Endothelial cell of umbilical vein (primary cell): ENCODE measurements around the gene STAT2. TPM values are rescaled to one million over a fixed set of nuclear protein-coding genes. Genes with fewer than 3 reads are reported as not detected.

Experiments used
- BruUV-seq: library from RNA; stranded (reverse); fragments of 400-500 nt; replicated peaks from 2 replicates; lab custom pipeline; 2021; lab: Mats Ljungman, UMichigan
- CTCF ChIA-PET: fragments of 300-600, 350-600 bp; sonication (Branson Sonifier 250); formaldehyde crosslinking; loops from one replicate; lab custom pipeline; 2021; ENCODE audit warnings: antibody characterized with exemption, inconsistent platforms; lab: Charles Lee
- POLR2A ChIA-PET: fragments of 300-600, 350-600 bp; sonication (Branson Sonifier 250); formaldehyde crosslinking; loops from one replicate; lab custom pipeline; 2021; ENCODE audit warnings: antibody characterized with exemption, inconsistent platforms; lab: Charles Lee
- DNase-seq: peaks from one replicate; pipeline ENCODE4 v3.0.0-alpha.2; 2011; ENCODE audit warnings: low read depth, low spot score
- FAIRE-seq: peaks from 2 replicates; lab custom pipeline; 2011; peaks lifted over from hg19 to GRCh38; lab: Jason Lieb, UNC
- H2AFZ ChIP-seq: 2 replicates; pipeline ENCODE4 v1.6.0; 2012; ENCODE audit warnings: low read depth, low read length, control low read depth, inconsistent platforms
- H3K27ac ChIP-seq: 2 replicates; pipeline ENCODE4 v1.5.1; 2011; ENCODE audit warnings: low read depth, mild to moderate bottlenecking, control low read depth, low read length, moderate library complexity; ENCODE audit not compliant: insufficient read depth
- H3K27me3 ChIP-seq, 2 experiments: 2 replicates each; pipeline versions ENCODE4 v1.6.0 to v1.6.1; 2011; ENCODE audit warnings: low read length in 2 of 2, mixed read lengths in 1 of 2; ENCODE audit not compliant: control insufficient read depth in 2 of 2, insufficient read depth in 2 of 2
- H3K36me3 ChIP-seq, 2 experiments: 2 replicates in 1 of 2; 3 replicates in 1 of 2; pipeline ENCODE4 v1.5.1; 2011; ENCODE audit warnings: low read length in 2 of 2, mild to moderate bottlenecking in 1 of 2, moderate library complexity in 1 of 2; ENCODE audit not compliant: control insufficient read depth in 2 of 2, insufficient read depth in 2 of 2; ENCODE audit errors: extremely low read depth in 1 of 2
- H3K4me1 ChIP-seq: 3 replicates; pipeline ENCODE4 v1.5.1; 2011; ENCODE audit warnings: mild to moderate bottlenecking, low read length; ENCODE audit not compliant: control insufficient read depth, insufficient read depth; ENCODE audit errors: extremely low read depth
- H3K4me2 ChIP-seq: 2 replicates; pipeline ENCODE4 v1.6.1; 2011; ENCODE audit warnings: low read length, control low read depth, mixed read lengths; ENCODE audit not compliant: insufficient read depth
- H3K4me3 ChIP-seq, 3 experiments: fragments of 200-600 bp in 1 of 3; sonication (generic), shearing (Covaris generic) in 1 of 3; replicated peaks in 1 of 3; 2 replicates each; pipeline ENCODE4 v1.5.1; 2011 to 2016; ENCODE audit warnings: control low read depth in 3 of 3, low read length in 3 of 3, mild to moderate bottlenecking in 2 of 3, inconsistent platforms in 1 of 3, low read depth in 1 of 3, moderate library complexity in 1 of 3; ENCODE audit not compliant: insufficient read depth in 1 of 3
- H3K79me2 ChIP-seq: 2 replicates; pipeline ENCODE4 v1.6.0; 2012; ENCODE audit warnings: low read length, inconsistent platforms; ENCODE audit not compliant: control insufficient read depth, insufficient read depth
- H3K9ac ChIP-seq: replicated peaks from 2 replicates; pipeline ENCODE3; 2011; ENCODE audit warnings: low read length, control low read depth; ENCODE audit not compliant: insufficient read depth; ENCODE audit errors: extremely low read depth
- H3K9me1 ChIP-seq: replicated peaks from 3 replicates; pipeline ENCODE4 v1.6.0; 2011; ENCODE audit warnings: mild to moderate bottlenecking, low read length; ENCODE audit not compliant: control insufficient read depth, insufficient read depth; ENCODE audit errors: extremely low read depth
- H3K9me3 ChIP-seq: replicated peaks from 2 replicates; pipeline ENCODE4 v1.5.1; 2012; ENCODE audit warnings: low read length, inconsistent platforms; ENCODE audit not compliant: control insufficient read depth, insufficient read depth
- H4K20me1 ChIP-seq: replicated peaks from 2 replicates; pipeline ENCODE3; 2011; ENCODE audit warnings: mild to moderate bottlenecking, low read length; ENCODE audit not compliant: control insufficient read depth, insufficient read depth; ENCODE audit errors: extremely low read depth
- CTCF ChIP-seq, 2 donors: IDR thresholded peaks; 1 replicate in 1 of 2; 2 replicates in 1 of 2; pipeline ENCODE4 v1.5.1; 2011; ENCODE audit warnings: low read length in 2 of 2, mild to moderate bottlenecking in 2 of 2, moderate library complexity in 2 of 2, control low read depth in 1 of 2, inconsistent platforms in 1 of 2, low read depth in 1 of 2; ENCODE audit not compliant: insufficient read depth in 1 of 2; ENCODE audit errors: extremely low read depth in 1 of 2
- EZH2 ChIP-seq: IDR thresholded peaks from 2 replicates; pipeline ENCODE4 v1.6.1; 2012; ENCODE audit warnings: borderline replicate concordance, low read depth, mild to moderate bottlenecking, moderate library complexity, low read length, inconsistent platforms; ENCODE audit not compliant: severe bottlenecking
- FOS ChIP-seq: IDR thresholded peaks from 2 replicates; pipeline ENCODE4 v1.6.1; 2011; ENCODE audit warnings: mild to moderate bottlenecking, low read length, moderate library complexity, borderline replicate concordance; ENCODE audit not compliant: insufficient read depth
- GATA2 ChIP-seq: IDR thresholded peaks from 2 replicates; pipeline ENCODE4 v1.7.0; 2011; ENCODE audit warnings: low read depth, mild to moderate bottlenecking, moderate library complexity, mixed read lengths, low read length; ENCODE audit not compliant: insufficient read length, insufficient read depth
- JUN ChIP-seq: IDR thresholded peaks from 2 replicates; pipeline ENCODE4 v1.6.1; 2011; ENCODE audit warnings: borderline replicate concordance, low read depth; ENCODE audit not compliant: insufficient read length, insufficient read depth
- MAX ChIP-seq: IDR thresholded peaks from 2 replicates; pipeline ENCODE4 v1.6.1; 2011; ENCODE audit not compliant: insufficient read depth, insufficient read length
- MYC ChIP-seq: IDR thresholded peaks from one replicate; pipeline ENCODE4 v1.6.1; 2011; ENCODE audit warnings: mild to moderate bottlenecking, low read depth, low read length
- POLR2A ChIP-seq: IDR thresholded peaks from 2 replicates; pipeline ENCODE4 v1.6.1; 2012; ENCODE audit warnings: low read depth, mild to moderate bottlenecking, control low read depth, low read length
- POLR2AphosphoS5 ChIP-seq: IDR thresholded peaks from 2 replicates; pipeline ENCODE4 v1.6.1; 2012; ENCODE audit warnings: low read depth, mild to moderate bottlenecking, control low read depth, low read length, moderate library complexity; ENCODE audit not compliant: insufficient read depth
- dilution Hi-C: fragments of 300-500 bp; cut with MboI; formaldehyde crosslinking; loops from one replicate; pipeline ENCODE4 v1.15.0; 2019; ENCODE audit warnings: low sequenced_read_pairs; ENCODE audit not compliant: extremely low pct_ligation_motif_present
- intact Hi-C: fragments of 100-400 bp; cut with micrococcal nuclease; formaldehyde crosslinking; loops from one replicate; pipeline ENCODE4 v1.10.0; 2022
- polyA plus RNA-seq, 4 experiments: library from polyadenylated mRNA; depleted of rRNA in 3 of 4; stranded (reverse) in 3 of 4; unstranded in 1 of 4; fragments of >200 nt; gene quantifications; 2 replicates each; pipeline versions ENCODE4 v1.2.1 to v1.2.3, GENCODE V29; 2011 to 2012; ENCODE audit warnings: missing spikeins in 1 of 4
- total RNA-seq: library from RNA; stranded (reverse); gene quantifications from 2 replicates; pipeline ENCODE4 v1.2.3, GENCODE V29; 2021

STAT2 gene
- total and polyA plus RNA-seq, 2 donors (not counting 3 experiments of a cell fraction or from before 2014, with no cell fraction given) = 62.8 to 66.5 TPM

- ChIA-PET POLR2A (no interaction called here), CTCF (interaction anchor here (1.0 to 2.5 kb wide), 4 partner anchors 9 to 26 kb away, joined by 3 to 10 read pairs (median 3); partner anchors contain the start of gene STAT2)
- H4K20me1 ChIP-seq = no peaks in the 10 kb centered on the region
- no peaks in the 10 kb centered on the region for H3K27me3 ChIP-seq
- H2AFZ ChIP-seq = no peak overlapping the region
- TF ChIP-seq MYC (no peak), CTCF (IDR thresholded peaks at IDR 0.05; ENCODE audit: extremely low read depth in 1 of 2, insufficient read depth in 1 of 2, low read depth in 1 of 2, low read length in 2 of 2) (no peak), EZH2 (no peak), MAX (no peak), FOS (no peak), POLR2A (no peak), JUN (no peak), POLR2AphosphoS5 (no peak), GATA2 (no peak)
- H3K9me3 ChIP-seq = no peaks in the 10 kb centered on the region
- H3K4me1 ChIP-seq = no peaks in the 10 kb centered on the region
- H3K79me2 ChIP-seq = no peaks in the 10 kb centered on the region
- no peaks in the 10 kb centered on the region for H3K9me1 ChIP-seq
- H3K4me3 ChIP-seq = no peak overlapping the region
- no TSS peak for BruUV-seq
- H3K27ac ChIP-seq = no peak overlapping the region
- no peak overlapping the region for H3K9ac ChIP-seq
- no peak for FAIRE-seq
- dilution Hi-C loops (no loop called here), intact Hi-C loops (no loop called here)
- no peak overlapping the region for H3K4me2 ChIP-seq
- no peaks in the 10 kb centered on the region for H3K36me3 ChIP-seq
- DNase-seq = no peak
Measured at GRCh38 chr12:56385873-56386272, 26.0 kb upstream of the STAT2 start.
